ENCODE data around the gene GALNT16. TPM values are rescaled to one million over a fixed set of nuclear protein-coding genes. Genes with fewer than 3 reads are reported as not detected.

Gene GALNT16
- polyA plus RNA-seq, 1 donor (not counting 4 experiments of a cell fraction or from before 2014, with no cell fraction given): not detected

- Histone ChIP-seq H3K36me3 (ENCODE audit: control insufficient read depth in 2 of 2, extremely low read depth in 1 of 2, insufficient read depth in 2 of 2, low read length in 2 of 2) (no peaks in the 10 kb centered on the region), H3K27me3 (ENCODE audit: control insufficient read depth, extremely low read depth, insufficient read depth, low read length) (peaks cover 23% of the 10 kb centered on the region), H3K27ac (ENCODE audit: control insufficient read depth, insufficient read depth, low read length) (no peak overlapping the region), H3K79me2 (ENCODE audit: control insufficient read depth, insufficient read depth, low read length) (no peaks in the 10 kb centered on the region), H2AFZ (ENCODE audit: control insufficient read depth, low read length) (no peak overlapping the region), H3K9ac (ENCODE audit: control insufficient read depth, extremely low read depth, insufficient read depth, low read length) (no peak overlapping the region), H3K4me2 (ENCODE audit: control insufficient read depth, extremely low read depth, insufficient read depth, low read depth, low read length) (no peak overlapping the region), H3K4me1 (ENCODE audit: control insufficient read depth, extremely low read depth, insufficient read depth, low read length) (peaks cover 9% of the 10 kb centered on the region), H3K9me3 (ENCODE audit: control insufficient read depth, low read depth, low read length) (no peaks in the 10 kb centered on the region), H4K20me1 (ENCODE audit: control insufficient read depth, extremely low read depth, insufficient read depth, low read length) (no peaks in the 10 kb centered on the region), H3K9me1 (ENCODE audit: control insufficient read depth, extremely low read depth, insufficient read depth, low read length) (no peaks in the 10 kb centered on the region), H3K4me3 (ENCODE audit: control insufficient read depth in 2 of 3, extremely low read depth in 1 of 3, insufficient read depth in 2 of 3, low read depth in 1 of 3, low read length in 3 of 3) (no peak overlapping the region)
- dilution Hi-C loops (cut with MboI; ENCODE audit: extremely low pct_ligation_motif_present, low sequenced_read_pairs): no loop called here
- DNase-seq (ENCODE audit: low read depth, low spot score): no peak
- FAIRE-seq: no peak
- TF ChIP-seq, protein P1, sequence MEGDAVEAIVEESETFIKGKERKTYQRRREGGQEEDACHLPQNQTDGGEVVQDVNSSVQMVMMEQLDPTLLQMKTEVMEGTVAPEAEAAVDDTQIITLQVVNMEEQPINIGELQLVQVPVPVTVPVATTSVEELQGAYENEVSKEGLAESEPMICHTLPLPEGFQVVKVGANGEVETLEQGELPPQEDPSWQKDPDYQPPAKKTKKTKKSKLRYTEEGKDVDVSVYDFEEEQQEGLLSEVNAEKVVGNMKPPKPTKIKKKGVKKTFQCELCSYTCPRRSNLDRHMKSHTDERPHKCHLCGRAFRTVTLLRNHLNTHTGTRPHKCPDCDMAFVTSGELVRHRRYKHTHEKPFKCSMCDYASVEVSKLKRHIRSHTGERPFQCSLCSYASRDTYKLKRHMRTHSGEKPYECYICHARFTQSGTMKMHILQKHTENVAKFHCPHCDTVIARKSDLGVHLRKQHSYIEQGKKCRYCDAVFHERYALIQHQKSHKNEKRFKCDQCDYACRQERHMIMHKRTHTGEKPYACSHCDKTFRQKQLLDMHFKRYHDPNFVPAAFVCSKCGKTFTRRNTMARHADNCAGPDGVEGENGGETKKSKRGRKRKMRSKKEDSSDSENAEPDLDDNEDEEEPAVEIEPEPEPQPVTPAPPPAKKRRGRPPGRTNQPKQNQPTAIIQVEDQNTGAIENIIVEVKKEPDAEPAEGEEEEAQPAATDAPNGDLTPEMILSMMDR (optimal IDR thresholded peaks at IDR 0.05 in 1 of 3, IDR thresholded peaks at IDR 0.05 in 1 of 3, conservative IDR thresholded peaks at IDR 0.05 in 1 of 3; ENCODE audit: extremely low read depth in 1 of 3, insufficient read depth in 2 of 3, low read length in 3 of 3): no peak
- TF ChIP-seq EZH2 (IDR thresholded peaks at IDR 0.05; ENCODE audit: low read length): no peak
Measured at GRCh38 chr14:69333791-69334337, 73.9 kb downstream of the GALNT16 start.

GRCh38 chr14:69334576-69334975 is 74.6 kb downstream of the GALNT16 start:
- Histone ChIP-seq H2AFZ (ENCODE audit: control insufficient read depth, low read length) (no peak overlapping the region), H4K20me1 (ENCODE audit: control insufficient read depth, extremely low read depth, insufficient read depth, low read length) (no peaks in the 10 kb centered on the region), H3K27ac (ENCODE audit: control insufficient read depth, insufficient read depth, low read length) (no peak overlapping the region), H3K27me3 (ENCODE audit: control insufficient read depth, extremely low read depth, insufficient read depth, low read length) (peaks cover 21% of the 10 kb centered on the region), H3K4me3 (ENCODE audit: control insufficient read depth in 2 of 3, extremely low read depth in 1 of 3, insufficient read depth in 2 of 3, low read depth in 1 of 3, low read length in 3 of 3) (no peak overlapping the region), H3K9ac (ENCODE audit: control insufficient read depth, extremely low read depth, insufficient read depth, low read length) (no peak overlapping the region), H3K9me1 (ENCODE audit: control insufficient read depth, extremely low read depth, insufficient read depth, low read length) (no peaks in the 10 kb centered on the region), H3K4me2 (ENCODE audit: control insufficient read depth, extremely low read depth, insufficient read depth, low read depth, low read length) (no peak overlapping the region), H3K79me2 (ENCODE audit: control insufficient read depth, insufficient read depth, low read length) (no peaks in the 10 kb centered on the region), H3K36me3 (ENCODE audit: control insufficient read depth in 2 of 2, extremely low read depth in 1 of 2, insufficient read depth in 2 of 2, low read length in 2 of 2) (no peaks in the 10 kb centered on the region), H3K4me1 (ENCODE audit: control insufficient read depth, extremely low read depth, insufficient read depth, low read length) (peaks cover 9% of the 10 kb centered on the region), H3K9me3 (ENCODE audit: control insufficient read depth, low read depth, low read length) (no peaks in the 10 kb centered on the region)
- dilution Hi-C loops (cut with MboI; ENCODE audit: extremely low pct_ligation_motif_present, low sequenced_read_pairs): no loop called here
- no peak for TF ChIP-seq EZH2 (IDR thresholded peaks at IDR 0.05; ENCODE audit: low read length)
- TF ChIP-seq, protein P1 (optimal IDR thresholded peaks at IDR 0.05 in 1 of 3, IDR thresholded peaks at IDR 0.05 in 1 of 3, conservative IDR thresholded peaks at IDR 0.05 in 1 of 3; ENCODE audit: extremely low read depth in 1 of 3, insufficient read depth in 2 of 3, low read length in 3 of 3): no peak
- no peak for FAIRE-seq
- no peak for DNase-seq (ENCODE audit: low read depth, low spot score)
